ENCODE measurements around the gene UGT2B11.
"Not testable (repeated sequence)": the region's sequence is repeated elsewhere in the genome, so short reads cannot be mapped to it uniquely, and the experiment has no call there.

GRCh38 chr4:69218491-69218890 is 3.9 kb upstream of the UGT2B11 start:
- not testable (repeated sequence) for TF ChIP-seq CTCF (IDR thresholded peaks at IDR 0.05); POLR2A (IDR thresholded peaks at IDR 0.05); EP300 (IDR thresholded peaks at IDR 0.05; ENCODE audit: low read depth); POLR2AphosphoS5 (IDR thresholded peaks at IDR 0.05)
